H9 (cell line): ENCODE results near the gene GPR87. TPM values are rescaled to one million over a fixed set of nuclear protein-coding genes. Genes with fewer than 3 reads are reported as not detected.
A peak's percentile ranks its signal among the peaks of the same experiment; 100 is the strongest.

Experiments
- DNase-seq: peaks from one replicate; pipeline ENCODE4 v3.0.0-alpha.2; 2017
- H2AFZ ChIP-seq: one replicate; pipeline ENCODE4 v1.6.1; 2013; ENCODE audit warnings: mild to moderate bottlenecking, low read length, control low read depth, moderate library complexity
- H2AK5ac ChIP-seq: 2 replicates; pipeline ENCODE4 v1.6.1; 2013; ENCODE audit warnings: low read length, control low read depth, mixed read lengths; ENCODE audit not compliant: insufficient read length
- H2BK120ac ChIP-seq: one replicate; pipeline ENCODE4 v1.6.1; 2013; ENCODE audit warnings: low read depth, mild to moderate bottlenecking, low read length, control low read depth, inconsistent platforms; ENCODE audit not compliant: poor library complexity, severe bottlenecking
- H2BK12ac ChIP-seq: 2 replicates; pipeline ENCODE4 v1.6.1; 2013; ENCODE audit warnings: low read length, control low read depth, mixed read lengths, low read depth; ENCODE audit not compliant: insufficient read length
- H2BK15ac ChIP-seq: 2 replicates; pipeline ENCODE4 v1.6.1; 2013; ENCODE audit warnings: low read depth, low read length, control low read depth
- H2BK20ac ChIP-seq: one replicate; pipeline ENCODE4 v1.6.1; 2013; ENCODE audit warnings: low read depth, mild to moderate bottlenecking, low read length, control low read depth, inconsistent platforms; ENCODE audit not compliant: poor library complexity, severe bottlenecking
- H2BK5ac ChIP-seq: 2 replicates; pipeline ENCODE4 v1.6.1; 2013; ENCODE audit warnings: low read length, control low read depth, mixed read lengths; ENCODE audit not compliant: insufficient read length
- H3K14ac ChIP-seq: 2 replicates; pipeline ENCODE4 v1.6.1; 2013; ENCODE audit warnings: low read length, control low read depth; ENCODE audit not compliant: insufficient read depth
- H3K18ac ChIP-seq: 2 replicates; pipeline ENCODE4 v1.6.1; 2013; ENCODE audit warnings: low read depth, mild to moderate bottlenecking, mixed read lengths, low read length, control low read depth; ENCODE audit not compliant: insufficient read length
- H3K23ac ChIP-seq: 2 replicates; pipeline ENCODE4 v1.6.1; 2013; ENCODE audit warnings: low read length, control low read depth, mixed read lengths, low read depth; ENCODE audit not compliant: insufficient read length
- H3K23me2 ChIP-seq: 2 replicates; pipeline ENCODE4 v1.6.1; 2013; ENCODE audit warnings: low read depth, mild to moderate bottlenecking, mixed read lengths, low read length, control low read depth; ENCODE audit not compliant: insufficient read length, poor library complexity, severe bottlenecking
- H3K27ac ChIP-seq: 2 replicates; pipeline ENCODE4 v1.5.1; 2013; ENCODE audit warnings: low read length, control low read depth, mixed read lengths, low read depth; ENCODE audit not compliant: insufficient read length
- H3K27me3 ChIP-seq: 2 replicates; pipeline ENCODE4 v1.6.1; 2013; ENCODE audit warnings: low read length, control low read depth, inconsistent platforms; ENCODE audit not compliant: insufficient read depth
- H3K4ac ChIP-seq: 2 replicates; pipeline ENCODE4 v1.6.1; 2013; ENCODE audit warnings: low read depth, mild to moderate bottlenecking, control low read depth, inconsistent platforms, low read length, moderate library complexity
- H3K4me1 ChIP-seq: 2 replicates; pipeline ENCODE4 v1.6.1; 2013; ENCODE audit warnings: low read length, control low read depth, inconsistent platforms; ENCODE audit not compliant: insufficient read depth
- H3K4me2 ChIP-seq: 2 replicates; pipeline ENCODE4 v1.6.1; 2013; ENCODE audit warnings: low read length, control low read depth, mixed read lengths; ENCODE audit not compliant: insufficient read length, insufficient read depth
- H3K56ac ChIP-seq: 2 replicates; pipeline ENCODE4 v1.6.1; 2013; ENCODE audit warnings: low read depth, mild to moderate bottlenecking, mixed read lengths, low read length, control low read depth; ENCODE audit not compliant: insufficient read length
- H3K79me1 ChIP-seq: 2 replicates; pipeline ENCODE4 v1.6.1; 2013; ENCODE audit warnings: low read depth, mild to moderate bottlenecking, moderate library complexity, low read length, control low read depth, inconsistent platforms; ENCODE audit not compliant: insufficient read depth, poor library complexity, severe bottlenecking
- H3K79me2 ChIP-seq: 2 replicates; pipeline ENCODE4 v1.6.1; 2013; ENCODE audit warnings: low read length, control low read depth, inconsistent platforms; ENCODE audit not compliant: insufficient read depth
- H3K9ac ChIP-seq: 2 replicates; pipeline ENCODE4 v1.6.1; 2013; ENCODE audit warnings: low read length, control low read depth, mixed read lengths; ENCODE audit not compliant: insufficient read length; ENCODE audit errors: extremely low read depth
- H3K9me3 ChIP-seq: one replicate; pipeline ENCODE4 v1.6.1; 2013; ENCODE audit warnings: low read depth, low read length, inconsistent platforms; ENCODE audit not compliant: control insufficient read depth
- H3T11ph ChIP-seq: one replicate; pipeline ENCODE4 v1.6.1; 2013; ENCODE audit warnings: mild to moderate bottlenecking, low read length, control low read depth, inconsistent platforms
- H4K20me1 ChIP-seq: one replicate; pipeline ENCODE4 v1.6.1; 2013; ENCODE audit not compliant: control insufficient read depth, insufficient read length, insufficient read depth
- H4K5ac ChIP-seq: 2 replicates; pipeline ENCODE4 v1.6.1; 2013; ENCODE audit warnings: low read depth, mild to moderate bottlenecking, mixed read lengths, low read length, control low read depth; ENCODE audit not compliant: insufficient read length
- H4K8ac ChIP-seq: replicated peaks from 2 replicates; pipeline ENCODE4 v1.6.1; 2013; ENCODE audit warnings: low read length, control low read depth, mixed read lengths, low read depth; ENCODE audit not compliant: insufficient read length
- H4K91ac ChIP-seq: 2 replicates; pipeline ENCODE4 v1.6.1; 2013; ENCODE audit warnings: low read depth, mild to moderate bottlenecking, moderate library complexity, mixed read lengths, low read length, control low read depth; ENCODE audit not compliant: insufficient read length
- H3K27ac Mint-ChIP-seq, 3 experiments: 2 replicates in 2 of 3; 3 replicates in 1 of 3; pipeline ENCODE4 v1.8.0; 2020 to 2021; ENCODE audit warnings: mixed read lengths in 3 of 3, mild to moderate bottlenecking in 1 of 3, moderate library complexity in 1 of 3
- H3K27me3 Mint-ChIP-seq: 2 replicates; pipeline ENCODE4 v1.8.0; 2021; ENCODE audit warnings: low read depth, mild to moderate bottlenecking, moderate library complexity, mixed read lengths
- H3K36me3 Mint-ChIP-seq, 3 experiments: 2 replicates in 2 of 3; 3 replicates in 1 of 3; pipeline ENCODE4 v1.8.0; 2020 to 2021; ENCODE audit warnings: low read depth in 3 of 3, mixed read lengths in 3 of 3; ENCODE audit not compliant: insufficient read depth in 1 of 3
- H3K4me1 Mint-ChIP-seq, 2 experiments: 2 replicates each; pipeline ENCODE4 v1.8.0; 2020; ENCODE audit warnings: mixed read lengths in 2 of 2
- H3K4me3 Mint-ChIP-seq, 2 experiments: 2 replicates in 1 of 2; 3 replicates in 1 of 2; pipeline ENCODE4 v1.8.0; 2020 to 2021; ENCODE audit warnings: mild to moderate bottlenecking in 2 of 2, mixed read lengths in 2 of 2, moderate library complexity in 1 of 2
- H3K9me3 Mint-ChIP-seq, 2 experiments: 2 replicates in 1 of 2; 3 replicates in 1 of 2; pipeline ENCODE4 v1.8.0; 2020; ENCODE audit warnings: mild to moderate bottlenecking in 2 of 2, mixed read lengths in 2 of 2, moderate library complexity in 1 of 2
- WGBS: extraction: QIAGEN DNeasy Blood & Tissue Kit; methylation state at CpG from one replicate; pipeline ENCODE4 v1.1.7; 2013; ENCODE audit warnings: missing lambda C conversion rate, low lambda C conversion rate, mixed read lengths; ENCODE audit not compliant: insufficient read length; ENCODE audit errors: extremely low coverage; 5-methylcytosine and 5-hydroxymethylcytosine counted together
- total RNA-seq: library from RNA; stranded (reverse); gene quantifications from 2 replicates; pipeline ENCODE4 v1.2.1, GENCODE V29; 2021
- TF ChIP-seq, protein P1 (sequence below): fragments of 200-600 bp; sonication (generic); conservative IDR thresholded peaks from 3 replicates; pipeline ENCODE4 v1.8.0; 2021; ENCODE audit warnings: antibody characterized with exemption, mild to moderate bottlenecking

GPR87 gene
- total RNA-seq, 1 experiment from 2014 or later, result 0.33 TPM

DNA sequence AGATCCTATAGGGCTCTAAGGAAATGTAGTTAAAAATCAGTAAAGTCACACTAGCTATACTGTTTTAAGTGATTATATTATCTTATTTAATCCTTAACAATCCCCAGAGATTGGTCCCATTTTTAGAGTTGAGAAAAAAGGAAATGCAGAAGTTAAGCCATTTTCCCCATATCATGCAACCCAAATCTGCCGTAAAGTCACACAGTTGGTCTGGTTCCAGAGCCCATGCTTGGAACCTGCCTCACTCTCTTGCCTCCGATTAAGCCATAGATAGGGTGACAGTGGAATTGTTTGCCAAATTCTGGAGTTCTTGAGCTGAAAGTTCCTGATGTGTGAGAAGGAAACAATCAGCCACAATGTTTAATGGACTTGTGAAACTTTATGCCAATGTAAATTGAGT is 15.1 kb upstream of the GPR87 start:
- no peak overlapping the region for H2BK12ac ChIP-seq
- H3K27me3 Mint-ChIP-seq, result no peaks in the 10 kb centered on the region
- H3K4ac ChIP-seq, result no peak overlapping the region
- H3K27me3 ChIP-seq, result no peaks in the 10 kb centered on the region
- DNase-seq, result no peak
- H2BK5ac ChIP-seq, result no peak overlapping the region
- no peak overlapping the region for H2BK20ac ChIP-seq
- peaks cover 2 to 8% of the 10 kb centered on the region in 2 experiments for H3K4me1 Mint-ChIP-seq
- no peak overlapping the region for H3K4me2 ChIP-seq
- no peaks in the 10 kb centered on the region for H3K36me3 Mint-ChIP-seq
- H4K8ac ChIP-seq, result no peak overlapping the region
- H2AK5ac ChIP-seq, result no peak overlapping the region
- H3K56ac ChIP-seq, result no peak overlapping the region
- H3K14ac ChIP-seq, result no peak overlapping the region
- no peak overlapping the region for H3K27ac ChIP-seq
- H4K5ac ChIP-seq, result no peak overlapping the region
- no peak overlapping the region for H3K4me3 Mint-ChIP-seq
- no peak overlapping the region for H2BK15ac ChIP-seq
- no peaks in the 10 kb centered on the region for H3K79me2 ChIP-seq
- H3K4me1 ChIP-seq, result no peaks in the 10 kb centered on the region
- WGBS, result no CpG with 5 or more reads among the region's 2 CpGs
- H4K91ac ChIP-seq, result no peak overlapping the region
- no peak overlapping the region for H2BK120ac ChIP-seq
- TF ChIP-seq, protein P1, sequence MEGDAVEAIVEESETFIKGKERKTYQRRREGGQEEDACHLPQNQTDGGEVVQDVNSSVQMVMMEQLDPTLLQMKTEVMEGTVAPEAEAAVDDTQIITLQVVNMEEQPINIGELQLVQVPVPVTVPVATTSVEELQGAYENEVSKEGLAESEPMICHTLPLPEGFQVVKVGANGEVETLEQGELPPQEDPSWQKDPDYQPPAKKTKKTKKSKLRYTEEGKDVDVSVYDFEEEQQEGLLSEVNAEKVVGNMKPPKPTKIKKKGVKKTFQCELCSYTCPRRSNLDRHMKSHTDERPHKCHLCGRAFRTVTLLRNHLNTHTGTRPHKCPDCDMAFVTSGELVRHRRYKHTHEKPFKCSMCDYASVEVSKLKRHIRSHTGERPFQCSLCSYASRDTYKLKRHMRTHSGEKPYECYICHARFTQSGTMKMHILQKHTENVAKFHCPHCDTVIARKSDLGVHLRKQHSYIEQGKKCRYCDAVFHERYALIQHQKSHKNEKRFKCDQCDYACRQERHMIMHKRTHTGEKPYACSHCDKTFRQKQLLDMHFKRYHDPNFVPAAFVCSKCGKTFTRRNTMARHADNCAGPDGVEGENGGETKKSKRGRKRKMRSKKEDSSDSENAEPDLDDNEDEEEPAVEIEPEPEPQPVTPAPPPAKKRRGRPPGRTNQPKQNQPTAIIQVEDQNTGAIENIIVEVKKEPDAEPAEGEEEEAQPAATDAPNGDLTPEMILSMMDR, result no peak
- H3K27ac Mint-ChIP-seq, result peak overlapping the region in 1 of 3 experiments; percentile 18; a peak in 2 of 7 replicates
- no peak overlapping the region for H3T11ph ChIP-seq
- H3K9me3 Mint-ChIP-seq, result no peaks in the 10 kb centered on the region
- H3K9me3 ChIP-seq, result no peaks in the 10 kb centered on the region
- no peaks in the 10 kb centered on the region for H3K23me2 ChIP-seq
- H3K23ac ChIP-seq, result no peak overlapping the region
- no peak overlapping the region for H3K9ac ChIP-seq
- no peaks in the 10 kb centered on the region for H3K79me1 ChIP-seq
- no peak overlapping the region for H3K18ac ChIP-seq
- H2AFZ ChIP-seq, result no peak overlapping the region
- H4K20me1 ChIP-seq, result no peaks in the 10 kb centered on the region
